Stimulated activated CD8-positive, alpha-beta memory T cell treated with anti-CD3 and anti-CD28 coated beads, Interleukin-4, amount 100 ng/mL, for 24 hours (primary cell): ENCODE measurements around the gene SPTAN1.
"Not testable (repeated sequence)": the region's sequence is repeated elsewhere in the genome, so short reads cannot be mapped to it uniquely, and the experiment has no call there.

ENCODE experiments used
- DNase-seq: peaks from one replicate; pipeline ENCODE4 v3.0.0-alpha.2; 2020; ENCODE audit warnings: low read depth

Gene SPTAN1

GRCh38 chr9:128552744-128553440 is 505 bp downstream of the SPTAN1 start:
- peak; percentile 39 for DNase-seq

GRCh38 chr9:128553728-128554127 is 1.3 kb downstream of the SPTAN1 start:
- DNase-seq, result no peak

GRCh38 chr9:128554155-128554862 is 1.9 kb downstream of the SPTAN1 start:
- no peak for DNase-seq

GRCh38 chr9:128555180-128555721 is 2.9 kb downstream of the SPTAN1 start:
- DNase-seq, result no peak

GRCh38 chr9:128556276-128556675 is 3.9 kb downstream of the SPTAN1 start:
- no peak for DNase-seq

GRCh38 chr9:128556926-128557634 is 4.7 kb downstream of the SPTAN1 start:
- no peak for DNase-seq

GRCh38 chr9:128558431-128559310 is 6.3 kb downstream of the SPTAN1 start:
- DNase-seq, result peak; percentile 41

GRCh38 chr9:128565578-128565977 is 13.2 kb downstream of the SPTAN1 start:
- DNase-seq, result no peak

GRCh38 chr9:128568470-128569078 is 16.2 kb downstream of the SPTAN1 start:
- no peak for DNase-seq

- no peak for DNase-seq
Measured at GRCh38 chr9:128575469-128575868, 23.1 kb downstream of the SPTAN1 start.

- no peak for DNase-seq
Measured at GRCh38 chr9:128575916-128576315, 23.5 kb downstream of the SPTAN1 start.

GRCh38 chr9:128577206-128577605 is 24.8 kb downstream of the SPTAN1 start:
- no peak for DNase-seq

- no peak for DNase-seq
Measured at GRCh38 chr9:128579194-128579593, 26.8 kb downstream of the SPTAN1 start.

- no peak for DNase-seq
Measured at GRCh38 chr9:128580731-128581130, 28.3 kb downstream of the SPTAN1 start.

GRCh38 chr9:128585155-128585554 is 32.8 kb downstream of the SPTAN1 start:
- DNase-seq, result not testable (repeated sequence)

- DNase-seq, result not testable (repeated sequence)
Measured at GRCh38 chr9:128586934-128587333, 34.5 kb downstream of the SPTAN1 start.

- peak; percentile 11 for DNase-seq
Measured at GRCh38 chr9:128587453-128587852, 35.1 kb downstream of the SPTAN1 start.

GRCh38 chr9:128588581-128589233 is 36.3 kb downstream of the SPTAN1 start:
- no peak for DNase-seq

- DNase-seq, result no peak
Measured at GRCh38 chr9:128593039-128593438, 40.7 kb downstream of the SPTAN1 start.

- no peak for DNase-seq
Measured at GRCh38 chr9:128593856-128594255, 41.5 kb downstream of the SPTAN1 start.

- DNase-seq, result no peak
Measured at GRCh38 chr9:128595471-128595870, 43.1 kb downstream of the SPTAN1 start.
